ENCODE results near the gene SRP9.

GRCh38 chr1:225772323-225772768 is 5.3 kb upstream of the SRP9 start:
- TF ChIP-seq CTCF (IDR thresholded peaks at IDR 0.05) (peak; percentile 28 to 90 (median 75)), POLR2A (IDR thresholded peaks at IDR 0.05) (no peak)
